ENCODE measurements around the gene TBL3.
"Not testable (repeated sequence)": the region's sequence is repeated elsewhere in the genome, so short reads cannot be mapped to it uniquely, and the experiment has no call there.

Gene TBL3

GRCh38 chr16:1950559-1950958, 21.3 kb upstream of the TBL3 start:
- H3K9me3 ChIP-seq (ENCODE audit: control insufficient read depth, insufficient read depth, low read length), result no peaks in the 10 kb centered on the region
- no peaks in the 10 kb centered on the region for H3K36me3 ChIP-seq (ENCODE audit: insufficient read depth, low read length)
- H3K4me1 ChIP-seq (ENCODE audit: insufficient read depth, low read length), result no peaks in the 10 kb centered on the region
- H3K9ac ChIP-seq (ENCODE audit: low read depth, low read length), result no peak overlapping the region

GRCh38 chr16:1953734-1954133, 18.1 kb upstream of the TBL3 start:
- H3K36me3 ChIP-seq (ENCODE audit: insufficient read depth, low read length), result no peaks in the 10 kb centered on the region
- no peaks in the 10 kb centered on the region for H3K9me3 ChIP-seq (ENCODE audit: control insufficient read depth, insufficient read depth, low read length)
- no peaks in the 10 kb centered on the region for H3K4me1 ChIP-seq (ENCODE audit: insufficient read depth, low read length)
- no peak overlapping the region for H3K9ac ChIP-seq (ENCODE audit: low read depth, low read length)

- H3K4me1 ChIP-seq (ENCODE audit: insufficient read depth, low read length); H3K9me3 ChIP-seq (ENCODE audit: control insufficient read depth, insufficient read depth, low read length); H3K36me3 ChIP-seq (ENCODE audit: insufficient read depth, low read length); H3K9ac ChIP-seq (ENCODE audit: low read depth, low read length): not testable (repeated sequence)
These were observed 14.3 kb upstream of the TBL3 start for GRCh38 chr16:1957434-1958142.

GRCh38 chr16:1958143-1958491, 13.7 kb upstream of the TBL3 start:
- H3K4me1 ChIP-seq (ENCODE audit: insufficient read depth, low read length), result not testable (repeated sequence)

GRCh38 chr16:1958715-1959268, 13.1 kb upstream of the TBL3 start:
- Histone ChIP-seq H3K4me1 (ENCODE audit: insufficient read depth, low read length) (peaks cover 5% of the 10 kb centered on the region; the same call in 1 of the 2 replicates), H3K36me3 (ENCODE audit: insufficient read depth, low read length) (peaks cover 19% of the 10 kb centered on the region), H3K9me3 (ENCODE audit: control insufficient read depth, insufficient read depth, low read length) (no peaks in the 10 kb centered on the region), H3K9ac (ENCODE audit: low read depth, low read length) (peak overlapping the region; percentile 91; the same call in 1 of the 2 replicates)

More at GRCh38 chr16:1958143-1958491, 13.7 kb upstream of the TBL3 start:
- not testable (repeated sequence) for H3K9me3 ChIP-seq (ENCODE audit: control insufficient read depth, insufficient read depth, low read length); H3K9ac ChIP-seq (ENCODE audit: low read depth, low read length)
- H3K36me3 ChIP-seq (ENCODE audit: insufficient read depth, low read length), result peaks cover 12% of the 10 kb centered on the region

GRCh38 chr16:1959269-1960039, 12.4 kb upstream of the TBL3 start, which contains the start of gene NDUFB10:
NDUFB10 (plus strand) TSS chr16:1959538; CDS start chr16:1959625, 87 bp downstream.
- peaks cover 22% of the 10 kb centered on the region for H3K36me3 ChIP-seq (ENCODE audit: insufficient read depth, low read length)
- H3K9ac ChIP-seq (ENCODE audit: low read depth, low read length), result peak within 1 kb of the TSS; percentile 91
- peaks cover 5% of the 10 kb centered on the region; the same call in 1 of the 2 replicates for H3K4me1 ChIP-seq (ENCODE audit: insufficient read depth, low read length)
- H3K9me3 ChIP-seq (ENCODE audit: control insufficient read depth, insufficient read depth, low read length), result no peaks in the 10 kb centered on the region

- H3K4me1 ChIP-seq (ENCODE audit: insufficient read depth, low read length), result peaks cover 5% of the 10 kb centered on the region; the same call in 1 of the 2 replicates
- peaks cover 22% of the 10 kb centered on the region for H3K36me3 ChIP-seq (ENCODE audit: insufficient read depth, low read length)
- H3K9me3 ChIP-seq (ENCODE audit: control insufficient read depth, insufficient read depth, low read length), result no peaks in the 10 kb centered on the region
- peak overlapping the region; percentile 91 for H3K9ac ChIP-seq (ENCODE audit: low read depth, low read length)
These were observed 10.9 kb upstream of the TBL3 start for GRCh38 chr16:1960665-1961630.

- peaks cover 22% of the 10 kb centered on the region for H3K36me3 ChIP-seq (ENCODE audit: insufficient read depth, low read length)
- peaks cover 5% of the 10 kb centered on the region; the same call in 1 of the 2 replicates for H3K4me1 ChIP-seq (ENCODE audit: insufficient read depth, low read length)
- no peak overlapping the region for H3K9ac ChIP-seq (ENCODE audit: low read depth, low read length)
- H3K9me3 ChIP-seq (ENCODE audit: control insufficient read depth, insufficient read depth, low read length), result no peaks in the 10 kb centered on the region
These were observed 10.2 kb upstream of the TBL3 start for GRCh38 chr16:1961651-1962067.

GRCh38 chr16:1962161-1963153, 9.4 kb upstream of the TBL3 start:
- H3K9me3 ChIP-seq (ENCODE audit: control insufficient read depth, insufficient read depth, low read length); H3K9ac ChIP-seq (ENCODE audit: low read depth, low read length); H3K4me1 ChIP-seq (ENCODE audit: insufficient read depth, low read length): not testable (repeated sequence)
- peaks cover 22% of the 10 kb centered on the region for H3K36me3 ChIP-seq (ENCODE audit: insufficient read depth, low read length)

- Histone ChIP-seq H3K9ac (ENCODE audit: low read depth, low read length) (peak overlapping the region; percentile 99), H3K9me3 (ENCODE audit: control insufficient read depth, insufficient read depth, low read length) (no peaks in the 10 kb centered on the region), H3K4me1 (ENCODE audit: insufficient read depth, low read length) (peaks cover 5% of the 10 kb centered on the region; the same call in 1 of the 2 replicates), H3K36me3 (ENCODE audit: insufficient read depth, low read length) (peaks cover 22% of the 10 kb centered on the region)
These were observed 7.9 kb upstream of the TBL3 start for GRCh38 chr16:1963806-1964505.

- H3K9me3 ChIP-seq (ENCODE audit: control insufficient read depth, insufficient read depth, low read length), result no peaks in the 10 kb centered on the region
- H3K4me1 ChIP-seq (ENCODE audit: insufficient read depth, low read length), result peaks cover 5% of the 10 kb centered on the region; the same call in 1 of the 2 replicates
- peaks cover 22% of the 10 kb centered on the region for H3K36me3 ChIP-seq (ENCODE audit: insufficient read depth, low read length)
- H3K9ac ChIP-seq (ENCODE audit: low read depth, low read length), result peak within 1 kb of the TSS; percentile 99
These were observed 7.1 kb upstream of the TBL3 start, which contains the start of gene RPS2 for GRCh38 chr16:1964506-1965395. RPS2 (minus strand) TSS chr16:1964826; CDS start chr16:1964625, 201 bp downstream.

Measured in ES-I3 (cell line).